ENCODE results near the gene TRIM33. TPM values are rescaled to one million over a fixed set of nuclear protein-coding genes. Genes with fewer than 3 reads are reported as not detected.

The TRIM33 gene
- total and polyA plus RNA-seq, 2 donors (not counting 3 experiments of a cell fraction or from before 2014, with no cell fraction given), result 10.3 to 29.1 TPM

DNA sequence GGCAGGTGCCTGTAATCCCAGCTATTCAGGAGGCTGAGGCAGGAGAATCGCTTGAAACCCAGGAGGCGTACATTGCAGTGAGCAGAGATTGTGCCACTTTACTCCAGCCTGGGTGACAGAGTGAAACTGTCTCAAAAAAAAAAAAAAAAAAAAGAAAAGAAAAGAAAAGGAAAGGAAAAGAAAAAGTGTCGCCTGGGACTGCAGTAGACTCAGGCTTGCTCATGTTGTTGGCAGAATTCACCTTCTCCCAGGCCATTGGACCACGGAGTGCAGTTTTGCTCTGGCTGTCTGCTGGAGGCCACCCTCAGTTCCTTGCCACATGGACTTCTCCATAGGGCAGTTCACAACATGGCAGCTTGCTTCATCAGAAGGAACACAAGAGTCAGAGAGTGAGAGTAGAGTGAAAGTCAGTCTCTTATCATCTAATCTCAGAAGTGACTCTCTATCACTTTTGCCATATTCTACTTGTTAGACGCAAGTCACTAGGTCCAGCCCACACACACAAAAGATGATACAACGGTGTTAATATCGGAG, 41.2 kb upstream of the TRIM33 start:
- no peak for FAIRE-seq
- Histone ChIP-seq H4K20me1 (replicated peaks; ENCODE audit: control insufficient read depth, extremely low read depth, insufficient read depth, low read length) (no peaks in the 10 kb centered on the region), H2AFZ (ENCODE audit: low read depth, low read length) (no peak overlapping the region), H3K36me3 (ENCODE audit: control insufficient read depth in 2 of 2, extremely low read depth in 1 of 2, insufficient read depth in 2 of 2, low read length in 2 of 2) (no peaks in the 10 kb centered on the region), H3K27me3 (ENCODE audit: control insufficient read depth in 2 of 2, insufficient read depth in 2 of 2, low read length in 2 of 2) (no peaks in the 10 kb centered on the region), H3K9me3 (replicated peaks; ENCODE audit: control insufficient read depth, insufficient read depth, low read length) (no peaks in the 10 kb centered on the region), H3K4me3 (replicated peaks in 1 of 3; ENCODE audit: insufficient read depth in 1 of 3, low read depth in 1 of 3, low read length in 3 of 3) (no peak overlapping the region), H3K27ac (ENCODE audit: insufficient read depth, low read depth, low read length) (no peak overlapping the region), H3K4me2 (ENCODE audit: insufficient read depth, low read length) (no peak overlapping the region), H3K9ac (replicated peaks; ENCODE audit: extremely low read depth, insufficient read depth, low read length) (no peak overlapping the region), H3K4me1 (ENCODE audit: control insufficient read depth, extremely low read depth, insufficient read depth, low read length) (no peaks in the 10 kb centered on the region), H3K9me1 (replicated peaks; ENCODE audit: control insufficient read depth, extremely low read depth, insufficient read depth, low read length) (no peaks in the 10 kb centered on the region), H3K79me2 (ENCODE audit: control insufficient read depth, insufficient read depth, low read length) (no peaks in the 10 kb centered on the region)
- no peak for DNase-seq (ENCODE audit: low read depth, low spot score)
- dilution Hi-C loops (cut with MboI; ENCODE audit: extremely low pct_ligation_motif_present, low sequenced_read_pairs), result no loop called here
- TF ChIP-seq MYC (IDR thresholded peaks at IDR 0.05; ENCODE audit: low read depth, low read length) (no peak), POLR2AphosphoS5 (IDR thresholded peaks at IDR 0.05; ENCODE audit: insufficient read depth, low read depth, low read length) (no peak), JUN (IDR thresholded peaks at IDR 0.05; ENCODE audit: borderline replicate concordance, insufficient read depth, insufficient read length, low read depth) (no peak), FOS (IDR thresholded peaks at IDR 0.05; ENCODE audit: borderline replicate concordance, insufficient read depth, low read length) (no peak), GATA2 (IDR thresholded peaks at IDR 0.05; ENCODE audit: insufficient read depth, insufficient read length, low read depth, low read length) (no peak), POLR2A (IDR thresholded peaks at IDR 0.05; ENCODE audit: low read depth, low read length) (no peak), EZH2 (IDR thresholded peaks at IDR 0.05; ENCODE audit: borderline replicate concordance, low read depth, low read length, severe bottlenecking) (no peak)
- TF ChIP-seq, protein P1, sequence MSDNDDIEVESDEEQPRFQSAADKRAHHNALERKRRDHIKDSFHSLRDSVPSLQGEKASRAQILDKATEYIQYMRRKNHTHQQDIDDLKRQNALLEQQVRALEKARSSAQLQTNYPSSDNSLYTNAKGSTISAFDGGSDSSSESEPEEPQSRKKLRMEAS (IDR thresholded peaks at IDR 0.05; ENCODE audit: insufficient read depth, insufficient read length), result no peak
- TF ChIP-seq, protein P2, sequence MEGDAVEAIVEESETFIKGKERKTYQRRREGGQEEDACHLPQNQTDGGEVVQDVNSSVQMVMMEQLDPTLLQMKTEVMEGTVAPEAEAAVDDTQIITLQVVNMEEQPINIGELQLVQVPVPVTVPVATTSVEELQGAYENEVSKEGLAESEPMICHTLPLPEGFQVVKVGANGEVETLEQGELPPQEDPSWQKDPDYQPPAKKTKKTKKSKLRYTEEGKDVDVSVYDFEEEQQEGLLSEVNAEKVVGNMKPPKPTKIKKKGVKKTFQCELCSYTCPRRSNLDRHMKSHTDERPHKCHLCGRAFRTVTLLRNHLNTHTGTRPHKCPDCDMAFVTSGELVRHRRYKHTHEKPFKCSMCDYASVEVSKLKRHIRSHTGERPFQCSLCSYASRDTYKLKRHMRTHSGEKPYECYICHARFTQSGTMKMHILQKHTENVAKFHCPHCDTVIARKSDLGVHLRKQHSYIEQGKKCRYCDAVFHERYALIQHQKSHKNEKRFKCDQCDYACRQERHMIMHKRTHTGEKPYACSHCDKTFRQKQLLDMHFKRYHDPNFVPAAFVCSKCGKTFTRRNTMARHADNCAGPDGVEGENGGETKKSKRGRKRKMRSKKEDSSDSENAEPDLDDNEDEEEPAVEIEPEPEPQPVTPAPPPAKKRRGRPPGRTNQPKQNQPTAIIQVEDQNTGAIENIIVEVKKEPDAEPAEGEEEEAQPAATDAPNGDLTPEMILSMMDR (IDR thresholded peaks at IDR 0.05; ENCODE audit: extremely low read depth in 1 of 2, insufficient read depth in 1 of 2, low read depth in 1 of 2, low read length in 2 of 2), result no peak
- CTCF ChIA-PET, result interaction anchor here (1.2 kb wide), 1 partner anchor 14 kb away, joined by 4 read pairs; no protein-coding TSS in a partner anchor
- POLR2A ChIA-PET, result no interaction called here
- intact Hi-C loops (cut with micrococcal nuclease), result no loop called here
- no TSS peak for BruUV-seq (replicated peaks)

Data from endothelial cell of umbilical vein (primary cell).